Measurements from ENCODE around the gene JAK3.

DNA sequence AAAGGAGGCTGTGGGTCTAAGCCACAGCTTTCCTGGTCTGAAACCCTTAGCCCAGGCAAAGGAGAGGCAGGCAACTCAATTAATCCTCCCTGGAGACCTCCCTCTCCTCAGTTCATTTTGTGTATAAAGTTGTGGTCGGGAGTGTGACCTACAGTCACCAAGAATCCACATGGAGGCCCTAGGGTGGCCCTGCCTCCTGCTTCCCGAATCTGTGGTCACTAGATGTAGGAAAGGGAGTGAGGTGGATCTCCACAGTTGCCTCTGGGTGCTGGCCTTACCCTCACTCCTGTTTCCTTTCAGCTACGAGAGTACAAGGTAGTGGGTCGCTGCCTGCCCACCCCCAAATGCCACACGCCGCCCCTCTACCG lies 13.2 kb upstream of the JAK3 start:
- no peak for TF ChIP-seq MTA3 (IDR thresholded peaks at IDR 0.05; ENCODE audit: borderline replicate concordance, low read length)
- TF ChIP-seq GABPA (IDR thresholded peaks at IDR 0.05; ENCODE audit: low read depth) = no peak
- TF ChIP-seq, protein P1, sequence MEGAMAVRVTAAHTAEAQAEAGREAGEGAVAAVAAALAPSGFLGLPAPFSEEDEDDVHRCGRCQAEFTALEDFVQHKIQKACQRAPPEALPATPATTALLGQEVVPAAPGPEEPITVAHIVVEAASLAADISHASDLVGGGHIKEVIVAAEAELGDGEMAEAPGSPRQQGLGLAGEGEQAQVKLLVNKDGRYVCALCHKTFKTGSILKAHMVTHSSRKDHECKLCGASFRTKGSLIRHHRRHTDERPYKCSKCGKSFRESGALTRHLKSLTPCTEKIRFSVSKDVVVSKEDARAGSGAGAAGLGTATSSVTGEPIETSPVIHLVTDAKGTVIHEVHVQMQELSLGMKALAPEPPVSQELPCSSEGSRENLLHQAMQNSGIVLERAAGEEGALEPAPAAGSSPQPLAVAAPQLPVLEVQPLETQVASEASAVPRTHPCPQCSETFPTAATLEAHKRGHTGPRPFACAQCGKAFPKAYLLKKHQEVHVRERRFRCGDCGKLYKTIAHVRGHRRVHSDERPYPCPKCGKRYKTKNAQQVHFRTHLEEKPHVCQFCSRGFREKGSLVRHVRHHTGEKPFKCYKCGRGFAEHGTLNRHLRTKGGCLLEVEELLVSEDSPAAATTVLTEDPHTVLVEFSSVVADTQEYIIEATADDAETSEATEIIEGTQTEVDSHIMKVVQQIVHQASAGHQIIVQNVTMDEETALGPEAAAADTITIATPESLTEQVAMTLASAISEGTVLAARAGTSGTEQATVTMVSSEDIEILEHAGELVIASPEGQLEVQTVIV (IDR thresholded peaks at IDR 0.05; ENCODE audit: borderline replicate concordance, partially characterized antibody) = no peak
- no peak for TF ChIP-seq POLR2A (IDR thresholded peaks at IDR 0.05; ENCODE audit: low read depth, low read length)
- no peak for TF ChIP-seq CEBPB (IDR thresholded peaks at IDR 0.05; ENCODE audit: borderline replicate concordance in 1 of 2, low read depth in 2 of 2, low read length in 2 of 2)
- TF ChIP-seq RAD21 (IDR thresholded peaks at IDR 0.05; ENCODE audit: insufficient read depth, low read depth, low read length) = no peak
- TF ChIP-seq, protein P2, sequence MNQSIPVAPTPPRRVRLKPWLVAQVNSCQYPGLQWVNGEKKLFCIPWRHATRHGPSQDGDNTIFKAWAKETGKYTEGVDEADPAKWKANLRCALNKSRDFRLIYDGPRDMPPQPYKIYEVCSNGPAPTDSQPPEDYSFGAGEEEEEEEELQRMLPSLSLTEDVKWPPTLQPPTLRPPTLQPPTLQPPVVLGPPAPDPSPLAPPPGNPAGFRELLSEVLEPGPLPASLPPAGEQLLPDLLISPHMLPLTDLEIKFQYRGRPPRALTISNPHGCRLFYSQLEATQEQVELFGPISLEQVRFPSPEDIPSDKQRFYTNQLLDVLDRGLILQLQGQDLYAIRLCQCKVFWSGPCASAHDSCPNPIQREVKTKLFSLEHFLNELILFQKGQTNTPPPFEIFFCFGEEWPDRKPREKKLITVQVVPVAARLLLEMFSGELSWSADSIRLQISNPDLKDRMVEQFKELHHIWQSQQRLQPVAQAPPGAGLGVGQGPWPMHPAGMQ (IDR thresholded peaks at IDR 0.05; ENCODE audit: borderline replicate concordance) = no peak
- TF ChIP-seq, protein P3, sequence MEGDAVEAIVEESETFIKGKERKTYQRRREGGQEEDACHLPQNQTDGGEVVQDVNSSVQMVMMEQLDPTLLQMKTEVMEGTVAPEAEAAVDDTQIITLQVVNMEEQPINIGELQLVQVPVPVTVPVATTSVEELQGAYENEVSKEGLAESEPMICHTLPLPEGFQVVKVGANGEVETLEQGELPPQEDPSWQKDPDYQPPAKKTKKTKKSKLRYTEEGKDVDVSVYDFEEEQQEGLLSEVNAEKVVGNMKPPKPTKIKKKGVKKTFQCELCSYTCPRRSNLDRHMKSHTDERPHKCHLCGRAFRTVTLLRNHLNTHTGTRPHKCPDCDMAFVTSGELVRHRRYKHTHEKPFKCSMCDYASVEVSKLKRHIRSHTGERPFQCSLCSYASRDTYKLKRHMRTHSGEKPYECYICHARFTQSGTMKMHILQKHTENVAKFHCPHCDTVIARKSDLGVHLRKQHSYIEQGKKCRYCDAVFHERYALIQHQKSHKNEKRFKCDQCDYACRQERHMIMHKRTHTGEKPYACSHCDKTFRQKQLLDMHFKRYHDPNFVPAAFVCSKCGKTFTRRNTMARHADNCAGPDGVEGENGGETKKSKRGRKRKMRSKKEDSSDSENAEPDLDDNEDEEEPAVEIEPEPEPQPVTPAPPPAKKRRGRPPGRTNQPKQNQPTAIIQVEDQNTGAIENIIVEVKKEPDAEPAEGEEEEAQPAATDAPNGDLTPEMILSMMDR (IDR thresholded peaks at IDR 0.05 in 2 of 3, conservative IDR thresholded peaks at IDR 0.05 in 1 of 3; ENCODE audit: control insufficient read depth in 2 of 3, extremely low read depth in 1 of 3, insufficient read depth in 1 of 3, low read depth in 3 of 3, low read length in 3 of 3) = no peak
- no peak for TF ChIP-seq BMI1 (IDR thresholded peaks at IDR 0.05; ENCODE audit: borderline replicate concordance)
- no peak for TF ChIP-seq FOS (IDR thresholded peaks at IDR 0.05; ENCODE audit: borderline replicate concordance, extremely low read depth, insufficient read length)

Data from GM12878 (cell line).